PFSK-1 (cell line): Measurements from ENCODE around the gene SELENOV.

ENCODE experiments used
- FOXP2 ChIP-seq: optimal IDR thresholded peaks from 2 replicates; pipeline ENCODE3; 2011; ENCODE audit warnings: borderline replicate concordance, control low read depth, inconsistent platforms; ENCODE audit not compliant: insufficient read depth; ENCODE audit errors: extremely low read length, extremely low read depth
- POLR2AphosphoS5 ChIP-seq: IDR thresholded peaks from 2 replicates; pipeline ENCODE4 v1.6.1; 2012; ENCODE audit warnings: low read depth, mild to moderate bottlenecking, control low read depth, low read length, moderate library complexity
- REST ChIP-seq, 2 experiments: IDR thresholded peaks; 2 replicates each; pipeline versions ENCODE4 v1.6.1 to v1.8.0; 2011 to 2012; ENCODE audit warnings: low read depth in 2 of 2, low read length in 2 of 2, control low read depth in 1 of 2, inconsistent platforms in 1 of 2, mild to moderate bottlenecking in 1 of 2, moderate library complexity in 1 of 2; ENCODE audit not compliant: insufficient read depth in 1 of 2
- SIN3A ChIP-seq: IDR thresholded peaks from 2 replicates; pipeline ENCODE4 v1.6.1; 2012; ENCODE audit warnings: mild to moderate bottlenecking, low read length, moderate library complexity, borderline replicate concordance; ENCODE audit not compliant: insufficient read depth
- TAF1 ChIP-seq: IDR thresholded peaks from 2 replicates; pipeline ENCODE4 v1.6.1; 2012; ENCODE audit warnings: low read length, control low read depth, borderline replicate concordance; ENCODE audit not compliant: insufficient read depth

Gene SELENOV

GRCh38 chr19:39554701-39555311 is 39.9 kb downstream of the SELENOV start:
- TF ChIP-seq FOXP2, result no peak
- no peak for TF ChIP-seq POLR2AphosphoS5
- TF ChIP-seq REST (IDR thresholded peaks at IDR 0.05; ENCODE audit: insufficient read depth in 1 of 2, low read depth in 2 of 2, low read length in 2 of 2), result no peak
- no peak for TF ChIP-seq SIN3A
- no peak for TF ChIP-seq TAF1

GRCh38 chr19:39555883-39556282 is 40.9 kb downstream of the SELENOV start:
- TF ChIP-seq SIN3A (no peak), REST (IDR thresholded peaks at IDR 0.05; ENCODE audit: insufficient read depth in 1 of 2, low read depth in 2 of 2, low read length in 2 of 2) (no peak), TAF1 (no peak)

GRCh38 chr19:39557811-39558623 is 43.1 kb downstream of the SELENOV start:
- TF ChIP-seq POLR2AphosphoS5 (no peak), FOXP2 (no peak), TAF1 (no peak), SIN3A (no peak), REST (IDR thresholded peaks at IDR 0.05; ENCODE audit: insufficient read depth in 1 of 2, low read depth in 2 of 2, low read length in 2 of 2) (no peak)

GRCh38 chr19:39558624-39559117 is 43.7 kb downstream of the SELENOV start:
- TF ChIP-seq FOXP2 (no peak), SIN3A (no peak), POLR2AphosphoS5 (no peak), TAF1 (no peak), REST (IDR thresholded peaks at IDR 0.05; ENCODE audit: insufficient read depth in 1 of 2, low read depth in 2 of 2, low read length in 2 of 2) (no peak)
